ENCODE data around the gene ACACA. TPM values are rescaled to one million over a fixed set of nuclear protein-coding genes. Genes with fewer than 3 reads are reported as not detected.

Gene ACACA
- total and polyA plus RNA-seq, 8 donors, result 9.1 to 31.6 (median 13.1) TPM

- intact Hi-C loops (cut with DNase I), result no loop called here
- DNase-seq (no peak), FAIRE-seq (no peak), ATAC-seq (no peak)
- Histone ChIP-seq H3K36me3 (no peaks in the 10 kb centered on the region), H3K27ac (no peak overlapping the region), H3K4me1 (no peaks in the 10 kb centered on the region), H3K4me3 (no peak overlapping the region), H3K27me3 (no peaks in the 10 kb centered on the region), H3K9me3 (no peaks in the 10 kb centered on the region)
- no peak for TF ChIP-seq CTCF (IDR thresholded peaks at IDR 0.05)
Observed at GRCh38 chr17:37317867-37318266, 88.8 kb downstream of the ACACA start.

- DNase-seq (no peak), ATAC-seq (no peak), FAIRE-seq (no peak)
- no peak overlapping the region for H3K27ac ChIP-seq
- H3K27me3 ChIP-seq, result no peaks in the 10 kb centered on the region
- H3K4me3 ChIP-seq, result no peak overlapping the region
- no peaks in the 10 kb centered on the region for H3K4me1 ChIP-seq
- intact Hi-C loops (cut with DNase I), result no loop called here
- no peak for TF ChIP-seq CTCF (IDR thresholded peaks at IDR 0.05)
- H3K9me3 ChIP-seq, result no peaks in the 10 kb centered on the region
- no peaks in the 10 kb centered on the region for H3K36me3 ChIP-seq
Observed at GRCh38 chr17:37315601-37316000, 91.0 kb downstream of the ACACA start.

- ATAC-seq, result no peak
- no peak for FAIRE-seq
- no peak for TF ChIP-seq CTCF (IDR thresholded peaks at IDR 0.05)
- Histone ChIP-seq H3K36me3 (no peaks in the 10 kb centered on the region), H3K27me3 (no peaks in the 10 kb centered on the region), H3K27ac (no peak overlapping the region), H3K9me3 (no peaks in the 10 kb centered on the region), H3K4me1 (no peaks in the 10 kb centered on the region), H3K4me3 (no peak overlapping the region)
- 62 to 69% methylated on average over 3 of the region's 3 CpGs for WGBS, 2 donors
- intact Hi-C loops (cut with DNase I), result no loop called here
- DNase-seq, result no peak
Observed at GRCh38 chr17:37312137-37312923, 94.3 kb downstream of the ACACA start.

- H3K27ac ChIP-seq, result no peak overlapping the region
- FAIRE-seq (no peak), DNase-seq (no peak), ATAC-seq (no peak)
- no peaks in the 10 kb centered on the region for H3K27me3 ChIP-seq
- no peaks in the 10 kb centered on the region for H3K4me1 ChIP-seq
- H3K4me3 ChIP-seq, result no peak overlapping the region
- H3K9me3 ChIP-seq, result no peaks in the 10 kb centered on the region
- intact Hi-C loops (cut with DNase I), result no loop called here
- WGBS, 2 donors, result 89 to 97% methylated on average over 1 of the region's 1 CpG
- H3K36me3 ChIP-seq, result no peaks in the 10 kb centered on the region
- TF ChIP-seq CTCF (IDR thresholded peaks at IDR 0.05), result no peak
Observed at GRCh38 chr17:37310940-37311339, 95.7 kb downstream of the ACACA start.

GRCh38 chr17:37309051-37309450, 97.6 kb downstream of the ACACA start:
- no peaks in the 10 kb centered on the region for H3K9me3 ChIP-seq
- no peak overlapping the region for H3K27ac ChIP-seq
- DNase-seq (no peak), ATAC-seq (no peak), FAIRE-seq (no peak)
- no peak overlapping the region for H3K4me3 ChIP-seq
- H3K36me3 ChIP-seq, result no peaks in the 10 kb centered on the region
- TF ChIP-seq CTCF (IDR thresholded peaks at IDR 0.05), result no peak
- intact Hi-C loops (cut with DNase I), result no loop called here
- WGBS, 2 donors, result 97% methylated on average over 5 of the region's 5 CpGs
- H3K4me1 ChIP-seq, result no peaks in the 10 kb centered on the region
- H3K27me3 ChIP-seq, result no peaks in the 10 kb centered on the region
